ENCODE measurements around the gene LRRC8D. TPM values are rescaled to one million over a fixed set of nuclear protein-coding genes. Genes with fewer than 3 reads are reported as not detected.

LRRC8D gene
- total RNA-seq, 1 experiment from 2014 or later, result 19.6 TPM

DNA sequence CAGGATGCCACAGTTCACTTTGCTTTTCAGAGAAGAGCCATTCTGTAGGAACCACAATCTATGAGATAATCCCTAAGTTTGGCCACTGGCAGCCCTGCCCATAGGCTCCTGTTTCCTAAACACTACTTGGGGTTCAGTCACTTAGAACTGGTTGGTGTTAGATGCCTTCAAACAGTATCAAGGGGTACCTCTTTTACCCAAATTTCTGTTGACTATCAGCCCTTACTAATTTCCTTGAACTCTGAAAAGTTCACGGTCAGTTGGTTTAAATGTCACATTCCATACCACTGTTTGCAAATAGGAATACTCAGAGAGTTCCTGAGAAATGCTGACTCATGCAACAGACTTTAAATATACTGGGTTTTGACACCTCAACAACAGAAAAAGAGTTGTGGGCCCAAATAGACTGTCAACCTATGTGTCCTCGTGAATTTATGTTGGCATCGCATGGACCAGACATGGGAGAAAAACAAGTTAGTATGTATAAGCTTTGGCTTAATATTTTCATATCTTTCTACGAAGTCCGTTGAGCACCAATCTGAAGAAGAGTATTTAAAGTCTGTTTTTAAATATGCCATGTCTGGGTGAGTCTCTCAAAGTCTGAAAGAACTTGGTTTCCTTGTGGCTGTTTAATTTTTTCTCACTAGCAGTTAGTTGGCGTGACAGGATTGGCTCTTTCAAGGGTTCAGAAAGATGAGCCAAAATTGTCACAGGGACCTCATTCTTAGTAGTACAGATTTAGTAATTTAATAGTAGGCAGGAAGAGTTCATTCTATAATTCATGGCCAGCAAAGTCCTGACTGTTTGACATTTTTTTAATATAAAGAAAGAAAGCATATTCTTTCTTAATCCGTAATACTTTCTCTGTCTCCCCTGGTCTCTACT is 117.6 kb downstream of the LRRC8D start:
- Histone ChIP-seq H3K27me3 (ENCODE audit: low read length) (no peaks in the 10 kb centered on the region), H3K9me2 (replicated peaks; ENCODE audit: low read length) (no peaks in the 10 kb centered on the region), H3K36me3 (ENCODE audit: low read depth, low read length) (peaks cover 14% of the 10 kb centered on the region), H4K20me1 (ENCODE audit: low read length) (no peaks in the 10 kb centered on the region), H3K9ac (ENCODE audit: low read length) (no peak overlapping the region), H3K4me2 (ENCODE audit: low read length) (no peak overlapping the region), H3K27ac (ENCODE audit: low read length) (no peak overlapping the region), H3K4me3 (ENCODE audit: low read length) (no peak overlapping the region), H3K9me3 (ENCODE audit: low read length) (no peaks in the 10 kb centered on the region), H2AFZ (ENCODE audit: low read length) (no peak overlapping the region), H3K4me1 (ENCODE audit: insufficient read depth, low read length) (peaks cover 19% of the 10 kb centered on the region), H3F3A (ENCODE audit: low read length, unreplicated experiment) (no peaks in the 10 kb centered on the region), H3K79me2 (ENCODE audit: low read length) (no peaks in the 10 kb centered on the region)
- BruUV-seq (replicated peaks), result no TSS peak
- ChIA-PET POLR2A (ENCODE audit: unreplicated experiment) (no interaction called here), CTCF (no interaction called here)
- TF ChIP-seq EZH2phosphoT487 (IDR thresholded peaks at IDR 0.05; ENCODE audit: borderline replicate concordance, low read length) (no peak), EZH2 (IDR thresholded peaks at IDR 0.05; ENCODE audit: low read length, unreplicated experiment) (no peak)
- TF ChIP-seq, protein P1, sequence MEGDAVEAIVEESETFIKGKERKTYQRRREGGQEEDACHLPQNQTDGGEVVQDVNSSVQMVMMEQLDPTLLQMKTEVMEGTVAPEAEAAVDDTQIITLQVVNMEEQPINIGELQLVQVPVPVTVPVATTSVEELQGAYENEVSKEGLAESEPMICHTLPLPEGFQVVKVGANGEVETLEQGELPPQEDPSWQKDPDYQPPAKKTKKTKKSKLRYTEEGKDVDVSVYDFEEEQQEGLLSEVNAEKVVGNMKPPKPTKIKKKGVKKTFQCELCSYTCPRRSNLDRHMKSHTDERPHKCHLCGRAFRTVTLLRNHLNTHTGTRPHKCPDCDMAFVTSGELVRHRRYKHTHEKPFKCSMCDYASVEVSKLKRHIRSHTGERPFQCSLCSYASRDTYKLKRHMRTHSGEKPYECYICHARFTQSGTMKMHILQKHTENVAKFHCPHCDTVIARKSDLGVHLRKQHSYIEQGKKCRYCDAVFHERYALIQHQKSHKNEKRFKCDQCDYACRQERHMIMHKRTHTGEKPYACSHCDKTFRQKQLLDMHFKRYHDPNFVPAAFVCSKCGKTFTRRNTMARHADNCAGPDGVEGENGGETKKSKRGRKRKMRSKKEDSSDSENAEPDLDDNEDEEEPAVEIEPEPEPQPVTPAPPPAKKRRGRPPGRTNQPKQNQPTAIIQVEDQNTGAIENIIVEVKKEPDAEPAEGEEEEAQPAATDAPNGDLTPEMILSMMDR (conservative IDR thresholded peaks at IDR 0.05; ENCODE audit: low read depth, low read length), result no peak
- intact Hi-C loops (cut with micrococcal nuclease), result no loop called here
- ATAC-seq (no peak), DNase-seq (peak; percentile 40)

DNA sequence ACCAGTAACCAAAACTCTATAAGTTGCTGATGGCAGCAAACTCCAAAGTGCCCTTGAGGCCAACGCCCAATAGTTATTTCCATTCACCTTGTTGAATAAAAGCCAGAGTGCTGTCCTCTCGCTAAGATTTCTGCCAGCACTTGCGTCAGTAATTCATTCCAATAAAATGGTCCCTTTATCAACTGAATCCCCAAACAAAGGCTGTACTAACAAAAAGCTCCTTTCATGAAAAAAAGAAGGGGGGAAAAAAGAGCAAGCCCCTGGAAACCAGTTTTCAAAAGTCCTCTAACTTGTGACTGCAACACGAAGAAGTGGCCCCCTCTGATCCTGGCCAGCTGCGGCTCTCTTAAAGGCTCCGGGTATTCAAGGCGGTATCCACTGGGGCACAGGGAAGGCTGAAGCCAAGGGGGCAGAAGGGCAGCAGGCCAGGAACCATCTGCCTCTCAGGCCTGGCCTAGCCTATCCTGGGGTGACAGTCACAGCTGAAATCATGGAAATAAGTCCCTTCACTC is 118.3 kb downstream of the LRRC8D start:
- TF ChIP-seq, protein P1 (conservative IDR thresholded peaks at IDR 0.05; ENCODE audit: low read depth, low read length), result no peak
- no peak for TF ChIP-seq EZH2 (IDR thresholded peaks at IDR 0.05; ENCODE audit: low read length, unreplicated experiment)
- TF ChIP-seq EZH2phosphoT487 (IDR thresholded peaks at IDR 0.05; ENCODE audit: borderline replicate concordance, low read length), result no peak

More for the DNA sequence above, 118.3 kb downstream of the LRRC8D start:
- Histone ChIP-seq H3K27ac (ENCODE audit: low read length) (no peak overlapping the region), H3K27me3 (ENCODE audit: low read length) (no peaks in the 10 kb centered on the region), H3K4me3 (ENCODE audit: low read length) (no peak overlapping the region), H3K9me3 (ENCODE audit: low read length) (no peaks in the 10 kb centered on the region), H3K4me2 (ENCODE audit: low read length) (no peak overlapping the region), H3K4me1 (ENCODE audit: insufficient read depth, low read length) (peaks cover 24% of the 10 kb centered on the region), H4K20me1 (ENCODE audit: low read length) (no peaks in the 10 kb centered on the region), H2AFZ (ENCODE audit: low read length) (no peak overlapping the region), H3K9me2 (replicated peaks; ENCODE audit: low read length) (no peaks in the 10 kb centered on the region), H3K79me2 (ENCODE audit: low read length) (no peaks in the 10 kb centered on the region), H3K9ac (ENCODE audit: low read length) (no peak overlapping the region), H3K36me3 (ENCODE audit: low read depth, low read length) (peaks cover 7% of the 10 kb centered on the region; the same call in 1 of the 2 replicates), H3F3A (ENCODE audit: low read length, unreplicated experiment) (no peaks in the 10 kb centered on the region)
- ChIA-PET CTCF (interaction anchor here (0.6 kb wide), 1 partner anchor 100 kb away, joined by 4 read pairs; no protein-coding TSS in a partner anchor), POLR2A (ENCODE audit: unreplicated experiment) (no interaction called here)
- DNase-seq (no peak), ATAC-seq (no peak)
- BruUV-seq (replicated peaks), result no TSS peak
- intact Hi-C loops (cut with micrococcal nuclease), result no loop called here
